Keratinocyte (primary cell): ENCODE data around the gene FNIP2.

Experiments
- EZH2 ChIP-seq: IDR thresholded peaks from one replicate; pipeline ENCODE4 v1.6.1; 2012; ENCODE audit warnings: inconsistent platforms, mild to moderate bottlenecking, low read length, moderate library complexity
- TF ChIP-seq, protein P1 (sequence below), 3 experiments: IDR thresholded peaks in 1 of 3; conservative IDR thresholded peaks in 1 of 3; optimal IDR thresholded peaks in 1 of 3; 2 replicates in 2 of 3; 3 replicates in 1 of 3; pipeline versions ENCODE3 to v1.5.1; 2011; ENCODE audit warnings: low read length in 3 of 3, mild to moderate bottlenecking in 3 of 3, moderate library complexity in 2 of 3, control low read depth in 1 of 3, inconsistent platforms in 1 of 3; ENCODE audit not compliant: insufficient read depth in 2 of 3; ENCODE audit errors: extremely low read depth in 1 of 3

DNA sequence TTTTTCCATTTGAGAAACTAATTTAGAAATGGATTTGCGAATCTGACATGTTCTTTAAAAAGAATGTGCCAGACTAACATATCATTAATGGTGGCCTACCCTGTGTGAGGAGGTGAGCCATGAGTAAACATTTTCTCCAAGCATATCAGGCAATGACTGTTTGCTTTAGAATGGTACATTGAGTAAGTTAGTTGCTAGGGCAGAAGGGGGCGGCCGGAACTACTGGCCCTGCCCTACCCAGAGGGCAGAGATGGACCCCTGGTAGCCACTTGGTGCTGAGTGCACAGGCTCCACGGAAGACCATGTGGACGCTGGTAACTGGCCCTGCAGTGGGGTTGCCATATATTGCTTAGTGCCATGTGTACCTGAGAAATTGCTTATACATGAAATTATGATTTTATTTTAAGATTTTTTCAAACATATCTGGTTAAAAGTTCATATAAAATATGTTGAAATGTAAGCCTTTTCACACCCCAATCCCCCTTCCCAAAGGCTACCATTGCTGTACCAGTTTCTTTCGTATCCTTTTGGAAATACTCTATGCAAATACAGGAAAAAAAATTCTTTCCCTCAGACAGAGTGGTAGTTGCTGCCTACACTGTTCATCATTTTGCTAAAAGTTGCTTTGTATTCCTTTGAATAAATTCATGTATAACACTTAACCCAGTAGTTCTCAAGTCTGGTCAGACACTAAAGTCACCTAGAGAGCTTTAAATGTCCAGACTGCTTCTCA, 8.8 kb downstream of the FNIP2 start:
- TF ChIP-seq, protein P1, sequence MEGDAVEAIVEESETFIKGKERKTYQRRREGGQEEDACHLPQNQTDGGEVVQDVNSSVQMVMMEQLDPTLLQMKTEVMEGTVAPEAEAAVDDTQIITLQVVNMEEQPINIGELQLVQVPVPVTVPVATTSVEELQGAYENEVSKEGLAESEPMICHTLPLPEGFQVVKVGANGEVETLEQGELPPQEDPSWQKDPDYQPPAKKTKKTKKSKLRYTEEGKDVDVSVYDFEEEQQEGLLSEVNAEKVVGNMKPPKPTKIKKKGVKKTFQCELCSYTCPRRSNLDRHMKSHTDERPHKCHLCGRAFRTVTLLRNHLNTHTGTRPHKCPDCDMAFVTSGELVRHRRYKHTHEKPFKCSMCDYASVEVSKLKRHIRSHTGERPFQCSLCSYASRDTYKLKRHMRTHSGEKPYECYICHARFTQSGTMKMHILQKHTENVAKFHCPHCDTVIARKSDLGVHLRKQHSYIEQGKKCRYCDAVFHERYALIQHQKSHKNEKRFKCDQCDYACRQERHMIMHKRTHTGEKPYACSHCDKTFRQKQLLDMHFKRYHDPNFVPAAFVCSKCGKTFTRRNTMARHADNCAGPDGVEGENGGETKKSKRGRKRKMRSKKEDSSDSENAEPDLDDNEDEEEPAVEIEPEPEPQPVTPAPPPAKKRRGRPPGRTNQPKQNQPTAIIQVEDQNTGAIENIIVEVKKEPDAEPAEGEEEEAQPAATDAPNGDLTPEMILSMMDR (optimal IDR thresholded peaks at IDR 0.05 in 1 of 3, IDR thresholded peaks at IDR 0.05 in 1 of 3, conservative IDR thresholded peaks at IDR 0.05 in 1 of 3; ENCODE audit: extremely low read depth in 1 of 3, insufficient read depth in 2 of 3, low read length in 3 of 3), result no peak
- TF ChIP-seq EZH2, result no peak
